HG03432 (cell line): Measurements from ENCODE around the gene CARMIL3.

Experiments used
- ATAC-seq: cut with Tn5 transposase; IDR thresholded peaks from one replicate; pipeline ENCODE4 v1.9.1; 2021; ENCODE audit warnings: mild to moderate bottlenecking, moderate library complexity; ENCODE audit not compliant: unreplicated experiment

CARMIL3 gene

DNA sequence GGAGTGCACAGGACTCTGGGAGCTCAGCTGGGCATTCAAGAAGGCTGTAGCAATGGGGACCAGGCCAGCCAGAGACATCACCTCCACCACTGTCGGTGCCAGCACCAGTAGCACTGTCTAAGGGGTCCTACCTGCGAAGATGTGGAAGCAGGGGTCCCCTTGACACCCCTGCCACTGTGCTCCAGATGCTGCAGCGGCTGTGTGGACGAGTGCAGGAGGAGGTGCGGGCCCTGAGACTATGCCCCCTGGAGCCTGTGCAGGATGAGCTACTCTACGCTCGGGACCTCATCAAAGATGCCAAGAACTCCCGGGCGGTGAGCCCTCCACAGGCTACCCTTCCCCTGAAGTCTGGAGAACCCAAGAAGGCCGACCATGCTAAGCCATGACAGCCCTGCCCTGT is 8.6 kb downstream of the CARMIL3 start:
- no peak for ATAC-seq

DNA sequence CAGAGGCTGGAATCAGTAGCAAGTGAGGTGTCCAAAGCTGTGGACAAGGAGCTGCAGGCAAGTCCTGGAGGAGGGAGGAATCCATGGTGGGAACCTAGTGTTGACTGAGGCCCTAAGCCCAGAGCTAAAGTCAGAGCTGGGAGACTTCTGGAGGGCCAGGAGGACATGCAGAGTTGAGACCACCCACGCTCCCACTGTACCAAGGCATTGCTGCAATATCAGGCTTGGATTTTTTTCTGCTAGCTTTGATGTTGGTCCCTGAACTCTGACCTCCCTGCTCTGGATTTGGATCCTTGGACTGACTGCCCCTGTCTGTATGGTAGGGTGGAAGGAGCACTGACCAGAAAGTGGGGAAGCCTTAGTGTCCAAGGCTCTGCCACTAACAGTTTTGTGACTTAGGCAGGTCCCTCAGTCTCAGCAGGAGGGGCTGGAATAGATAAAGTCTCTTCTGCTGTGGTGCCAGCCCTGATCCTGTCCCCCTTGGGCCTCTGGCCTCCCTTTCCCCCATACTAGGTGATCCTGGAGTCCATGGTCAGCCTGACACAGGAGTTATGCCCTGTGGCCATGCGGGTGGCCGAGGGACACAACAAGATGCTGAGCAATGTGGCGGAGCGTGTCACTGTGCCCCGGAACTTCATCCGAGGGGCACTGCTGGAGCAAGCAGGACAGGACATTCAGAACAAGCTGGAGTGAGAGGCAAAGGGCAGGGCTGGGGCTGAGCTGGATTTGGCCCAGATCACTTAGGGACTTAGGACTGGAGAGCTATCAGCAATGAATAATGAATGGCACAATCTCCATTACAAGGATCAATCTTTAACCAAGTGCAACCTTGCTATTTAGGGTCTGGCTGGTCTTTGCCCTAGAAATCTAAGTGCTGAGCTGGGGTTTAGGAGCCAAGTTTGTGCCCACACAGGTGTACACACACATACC is 9.4 kb downstream of the CARMIL3 start:
- ATAC-seq: no peak

DNA sequence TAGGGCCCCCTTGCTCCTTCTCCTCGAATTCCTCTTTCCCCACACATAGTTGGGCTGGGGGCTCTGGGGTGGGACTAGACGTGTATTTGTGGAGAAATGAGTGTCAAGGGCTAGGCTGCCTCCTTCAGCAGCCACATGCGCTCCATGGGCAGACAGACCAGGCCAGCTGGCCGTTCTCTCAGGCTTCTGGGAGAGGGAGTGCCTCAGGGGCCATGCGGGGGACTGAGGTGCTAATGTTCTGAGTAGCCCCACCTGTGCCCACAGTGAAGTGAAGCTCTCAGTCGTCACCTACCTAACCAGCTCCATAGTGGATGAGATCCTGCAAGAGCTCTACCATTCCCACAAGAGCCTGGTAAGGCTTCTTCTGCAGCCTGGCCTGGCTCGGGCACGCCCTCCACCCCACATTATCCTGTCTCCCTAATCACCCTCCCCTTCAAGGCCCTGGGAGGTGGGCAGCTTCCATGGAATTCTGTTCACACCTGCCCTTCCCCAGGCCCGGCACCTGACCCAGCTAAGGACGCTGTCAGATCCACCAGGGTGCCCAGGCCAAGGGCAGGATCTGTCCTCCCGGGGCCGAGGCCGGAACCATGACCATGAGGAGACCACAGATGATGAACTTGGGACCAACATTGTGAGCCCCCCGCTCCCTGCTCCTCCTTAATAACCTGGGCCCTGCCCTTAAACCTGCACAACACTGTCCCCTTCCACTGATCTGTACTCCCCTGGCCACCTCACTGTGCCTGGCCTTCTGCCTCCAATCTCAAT is 10.6 kb downstream of the CARMIL3 start:
- ATAC-seq: no peak

DNA sequence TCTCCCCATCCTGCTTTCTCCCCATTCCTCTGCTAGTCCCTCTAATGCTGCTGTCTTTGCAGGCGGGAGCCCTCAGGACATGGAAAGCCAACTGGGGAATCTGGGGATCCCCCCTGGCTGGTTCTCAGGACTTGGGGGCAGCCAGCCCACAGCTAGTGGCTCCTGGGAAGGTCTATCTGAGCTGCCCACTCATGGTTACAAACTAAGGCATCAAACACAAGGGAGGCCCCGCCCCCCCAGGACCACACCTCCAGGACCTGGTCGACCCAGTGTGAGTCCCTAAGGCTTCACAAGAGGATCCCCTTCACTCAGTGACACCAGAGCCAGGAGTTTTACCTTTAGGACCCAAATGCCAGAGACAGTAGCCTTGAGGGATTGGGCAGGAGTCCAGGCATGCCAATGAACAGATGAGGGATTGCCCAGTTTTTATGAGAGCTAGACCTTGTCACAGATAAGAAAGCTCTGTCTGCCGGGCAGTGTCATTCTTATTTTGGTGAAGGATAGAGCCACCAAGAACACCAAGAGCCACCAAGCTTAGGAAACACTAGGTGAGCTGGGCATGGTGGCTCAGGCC is 11.5 kb downstream of the CARMIL3 start:
- ATAC-seq: no peak

DNA sequence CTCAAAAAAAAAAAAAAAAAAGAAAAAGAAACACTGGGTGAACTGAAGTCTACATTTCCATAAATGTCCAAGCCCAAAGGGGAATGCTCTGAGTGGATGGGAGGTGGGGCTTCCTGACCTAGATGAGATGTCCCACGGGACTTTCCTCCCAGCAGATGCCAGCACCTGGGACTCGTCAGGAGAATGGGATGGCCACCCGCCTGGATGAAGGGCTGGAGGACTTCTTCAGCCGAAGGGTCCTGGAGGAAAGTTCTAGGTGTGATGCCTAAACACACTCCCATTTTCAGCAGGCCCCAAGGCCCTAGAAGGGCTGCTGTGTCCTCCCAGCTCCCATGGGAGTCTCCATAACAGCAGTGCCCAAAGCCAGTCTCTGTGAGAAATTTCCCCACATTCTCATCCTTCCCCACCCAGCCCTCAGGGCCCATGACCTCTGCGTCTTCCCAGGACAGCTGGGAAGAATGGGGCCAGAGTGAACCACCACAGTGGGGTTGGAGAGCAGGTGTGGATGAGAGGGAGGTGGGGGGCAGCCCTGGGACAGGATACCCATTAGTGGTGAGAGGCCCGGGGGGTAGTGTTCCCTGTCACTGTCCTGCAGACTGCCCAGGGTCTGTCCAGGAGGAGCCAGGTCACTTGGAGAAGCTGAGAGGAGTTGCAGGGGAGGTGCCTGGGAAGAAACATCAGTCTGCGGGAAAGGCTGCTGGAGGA is 12.4 kb downstream of the CARMIL3 start:
- ATAC-seq: no peak

- ATAC-seq: no peak
Observed at GRCh38 chr14:24064856-24065255, 13.0 kb downstream of the CARMIL3 start.

DNA sequence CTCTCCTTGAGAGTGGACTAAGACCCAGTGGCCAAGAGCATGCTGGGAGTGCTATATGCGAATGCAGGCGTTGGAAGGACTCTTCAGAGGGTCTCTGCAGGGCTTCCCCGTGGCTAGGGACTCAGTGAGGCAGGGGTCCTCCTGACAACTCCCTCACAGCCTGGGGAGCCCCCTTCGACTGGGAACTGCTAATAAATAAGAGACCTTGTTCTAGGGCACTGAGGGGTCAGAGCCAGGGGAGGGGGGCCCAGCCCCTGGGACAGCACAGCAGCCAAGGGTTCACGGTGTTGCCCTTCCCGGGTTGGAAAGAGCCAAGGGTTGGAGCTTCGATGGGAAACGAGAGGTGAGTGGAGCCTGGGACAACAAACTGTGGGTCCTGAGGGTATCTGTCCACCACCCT is 13.6 kb downstream of the CARMIL3 start:
- ATAC-seq: no peak

DNA sequence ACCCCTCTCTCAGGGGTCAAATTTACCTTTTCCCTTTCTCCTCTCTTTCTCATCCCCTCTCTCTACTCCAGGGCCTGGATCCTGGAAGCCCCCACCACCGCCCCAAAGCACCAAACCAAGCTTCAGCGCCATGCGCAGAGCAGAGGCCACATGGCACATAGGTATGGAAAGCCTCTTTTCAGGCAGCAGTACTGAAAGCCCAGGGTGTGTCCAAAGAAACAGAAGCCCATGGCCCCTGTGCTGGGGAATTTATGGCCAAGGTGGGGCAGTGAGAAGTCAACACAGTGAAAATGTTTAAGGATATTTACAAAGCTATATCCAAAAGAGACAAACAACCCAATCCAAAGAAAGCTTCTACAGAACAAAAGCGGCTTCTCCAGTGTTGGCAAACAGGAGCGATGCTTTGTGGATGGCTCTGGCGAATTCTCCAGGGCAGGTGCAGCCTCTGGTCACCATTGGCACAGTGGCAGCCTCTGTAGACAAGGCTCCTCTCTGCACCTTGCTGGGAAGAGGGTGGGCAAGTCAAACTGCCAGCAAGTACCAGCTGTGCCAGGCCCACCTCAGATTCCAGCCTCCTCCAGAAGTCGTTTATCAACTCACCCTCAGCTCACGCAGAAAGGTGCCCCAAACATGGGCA is 14.8 kb downstream of the CARMIL3 start:
- no peak for ATAC-seq

DNA sequence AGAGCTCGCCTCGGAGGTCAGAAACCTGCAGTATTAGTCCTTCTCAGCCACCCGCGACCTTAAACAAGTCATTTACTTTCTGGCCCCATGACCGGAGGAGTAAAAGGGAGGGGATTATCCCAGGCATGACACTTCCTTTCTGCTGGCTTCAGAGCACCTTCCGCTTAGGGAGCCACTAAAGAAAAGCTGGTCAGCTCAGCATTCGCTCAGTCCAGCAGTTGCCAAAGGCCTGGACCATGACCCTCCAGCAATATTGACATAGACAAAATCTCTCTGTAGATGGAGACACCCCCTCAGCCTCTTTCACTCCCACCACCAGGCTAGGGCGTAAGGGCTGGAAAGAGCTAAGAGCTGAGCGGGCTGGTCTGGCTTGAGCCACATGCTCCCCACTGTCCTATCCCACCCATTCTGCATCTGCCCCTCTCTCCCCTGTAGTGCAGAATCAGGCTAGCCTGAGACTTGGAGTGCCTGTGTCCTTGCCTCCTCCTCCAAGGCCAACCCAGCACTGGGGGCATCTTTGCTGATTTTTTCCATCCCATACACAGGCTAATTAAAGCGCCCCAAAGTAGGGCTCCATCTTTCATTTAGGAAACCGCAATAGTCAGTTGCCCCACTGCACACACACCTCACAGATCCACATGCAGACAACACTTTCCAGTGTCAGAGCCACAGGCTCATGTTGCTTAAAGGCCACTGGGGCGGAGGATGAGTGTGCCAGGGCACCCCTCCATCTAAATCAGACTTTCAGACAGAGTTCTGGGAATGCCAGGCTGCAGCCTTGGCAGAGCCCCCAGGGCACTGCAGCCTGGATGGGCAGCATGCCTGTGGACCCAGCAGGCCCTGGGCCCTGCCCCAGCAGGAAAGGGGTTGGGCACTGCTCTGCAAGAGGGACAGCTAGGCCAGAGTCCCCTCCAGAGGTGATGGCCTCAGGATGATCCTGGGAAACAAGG is 15.6 kb downstream of the CARMIL3 start:
- no peak for ATAC-seq

GRCh38 chr14:24068711-24069410 is 17.1 kb downstream of the CARMIL3 start:
- ATAC-seq: no peak

DNA sequence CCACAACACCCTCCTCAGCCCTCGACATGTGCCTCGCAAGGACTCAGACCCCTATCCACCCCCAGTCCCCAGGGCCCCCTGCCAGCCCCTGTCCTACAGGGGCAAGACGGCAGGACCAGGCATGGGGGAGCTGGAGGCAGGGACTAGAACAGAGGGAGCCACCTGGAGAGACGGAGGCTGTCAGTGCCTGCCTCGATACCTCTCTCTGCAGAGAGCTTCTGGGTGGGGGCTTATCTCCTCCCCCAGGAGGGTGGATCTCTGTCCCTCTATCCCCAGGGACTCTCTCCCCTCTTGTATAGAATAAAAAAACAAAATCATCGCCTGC is 17.6 kb downstream of the CARMIL3 start:
- no peak for ATAC-seq

DNA sequence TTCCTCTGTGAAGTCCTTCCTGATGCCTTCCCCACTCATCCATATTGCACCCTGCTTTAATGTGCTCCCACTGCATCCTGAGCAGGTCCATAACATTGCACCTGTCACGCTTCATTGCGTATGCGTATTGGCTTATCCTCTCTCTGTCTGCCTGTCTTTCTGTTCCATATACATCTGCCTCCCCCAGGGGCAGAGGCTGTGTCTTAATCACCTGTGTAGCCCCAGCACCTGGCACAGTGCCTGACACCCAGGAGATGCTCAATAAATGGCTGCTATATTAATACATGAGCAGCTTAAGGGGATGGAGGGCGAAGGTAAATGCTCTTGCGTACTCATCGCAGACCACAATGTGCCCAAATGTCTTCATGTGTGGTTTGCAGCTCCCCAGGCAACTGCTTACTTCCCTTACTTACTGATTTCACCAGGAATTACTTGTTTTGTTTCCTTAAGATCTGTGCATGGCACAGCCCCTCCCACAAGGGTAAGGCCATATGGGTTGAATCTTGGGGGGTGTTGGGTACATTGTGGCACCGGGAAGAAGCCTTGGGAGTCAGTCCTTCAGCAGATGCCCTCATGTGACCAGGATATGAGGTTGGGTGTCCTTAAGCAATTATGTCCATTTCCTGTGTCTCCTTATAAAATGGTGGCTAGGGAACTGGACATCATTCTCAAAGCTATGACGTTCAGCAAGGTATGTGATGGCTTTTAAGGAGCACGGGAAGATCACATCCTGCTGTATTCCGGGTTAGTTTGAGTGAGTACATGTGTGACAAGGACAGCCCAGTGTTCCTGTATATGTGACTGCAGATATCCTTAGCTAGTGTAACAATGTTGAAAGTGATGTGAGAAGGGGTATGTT is 18.7 kb downstream of the CARMIL3 start:
- ATAC-seq: no peak

GRCh38 chr14:24071144-24071697 is 19.4 kb downstream of the CARMIL3 start, which contains the start of gene CPNE6:
Gene CPNE6 (plus strand): TSS chr14:24071562. CDS start chr14:24072937, 1,375 bp downstream.
- no peak for ATAC-seq

DNA sequence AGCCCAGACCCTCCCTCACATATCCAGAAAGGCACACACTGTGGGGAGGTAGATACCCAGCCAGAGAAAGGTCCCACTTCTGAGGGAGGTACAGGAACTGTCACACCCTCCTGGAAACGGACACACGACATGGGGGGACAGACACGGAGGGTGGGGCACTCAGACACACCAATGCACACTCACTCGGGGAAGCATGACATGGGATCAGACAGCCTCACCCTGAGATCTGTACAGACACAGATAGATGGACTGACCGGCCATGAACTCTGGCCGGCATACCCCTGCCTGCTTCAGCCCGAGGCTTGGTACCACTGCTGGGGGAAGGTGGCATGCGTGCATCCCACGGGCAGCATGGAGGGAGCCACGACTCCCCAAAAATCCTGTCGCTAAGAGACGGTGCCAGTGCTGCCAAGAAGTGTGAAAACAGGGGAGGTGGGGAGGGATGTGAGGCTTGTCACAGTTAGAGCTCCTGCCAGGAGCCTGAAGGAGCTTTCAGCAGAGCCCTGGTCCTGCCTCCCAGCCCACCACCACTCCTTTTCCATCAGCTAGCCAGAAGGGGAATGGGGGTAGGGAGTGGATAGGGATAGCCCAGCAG is 20.1 kb downstream of the CARMIL3 start:
- no peak for ATAC-seq

DNA sequence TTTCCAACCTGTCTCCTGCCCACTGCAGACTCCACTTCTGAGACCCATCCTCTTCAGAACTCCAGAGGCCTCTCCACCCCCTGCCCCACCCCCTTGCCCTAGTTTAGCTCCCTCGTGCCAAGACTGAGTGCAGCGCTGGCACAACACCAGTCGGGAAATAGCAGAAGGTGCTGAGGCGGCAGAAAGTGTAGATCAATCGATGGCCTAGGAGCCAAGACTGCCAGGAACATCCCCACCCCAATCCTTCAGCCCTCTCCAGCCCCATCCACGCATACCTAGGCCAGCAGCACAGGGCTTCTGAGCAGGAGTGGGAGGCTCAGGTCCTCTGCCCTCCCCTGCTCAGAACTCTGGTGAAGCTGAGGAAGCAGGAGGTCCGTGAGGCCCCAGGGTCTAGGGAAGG is 20.6 kb downstream of the CARMIL3 start:
- no peak for ATAC-seq

- ATAC-seq: no peak
Observed at GRCh38 chr14:24072881-24073877, 21.4 kb downstream of the CARMIL3 start.
